GM10248 (cell line): ENCODE measurements around the gene CPLX4.
A peak's percentile ranks its signal among the peaks of the same experiment; 100 is the strongest.

Source experiments
- CTCF ChIA-PET: fragments of 300-600 bp; sonication (Branson Sonifier 250); formaldehyde crosslinking; extraction: SDS; loops from one replicate; lab custom pipeline; 2021; ENCODE audit warnings: antibody characterized with exemption; lab: Yijun Ruan, JAX
- POLR2A ChIA-PET: fragments of 350-650 bp; sonication (Branson Sonifier 250); formaldehyde crosslinking; extraction: SDS; loops from one replicate; lab custom pipeline; 2020; ENCODE audit warnings: antibody characterized with exemption; lab: Yijun Ruan, JAX
- DNase-seq: peaks from one replicate; pipeline ENCODE4 v3.0.0; 2012; ENCODE audit errors: extremely low spot score
- CTCF ChIP-seq: IDR thresholded peaks from 2 replicates; pipeline ENCODE4 v1.5.1; 2012; ENCODE audit warnings: mild to moderate bottlenecking, low read depth; ENCODE audit errors: extremely low read depth, missing control alignments, control extremely low read depth

CPLX4 gene

GRCh38 chr18:59267503-59268126 is 50.8 kb downstream of the CPLX4 start:
- TF ChIP-seq CTCF: no peak
- POLR2A ChIA-PET: interaction anchor here (0.5 kb wide), 1 partner anchor 259 kb away, joined by 6 read pairs; no protein-coding TSS in a partner anchor
- CTCF ChIA-PET: interaction anchor here (1.3 to 3.4 kb wide), 2 partner anchors 18 to 182 kb away, joined by 4 to 20 read pairs; no protein-coding TSS in a partner anchor
- peak; percentile 23 for DNase-seq

- TF ChIP-seq CTCF: no peak
- CTCF ChIA-PET: interaction anchor here (3.4 kb wide), 1 partner anchor 17 kb away, joined by 20 read pairs; no protein-coding TSS in a partner anchor
- no peak for DNase-seq
- POLR2A ChIA-PET: no interaction called here
Measured at GRCh38 chr18:59266886-59267502, 51.5 kb downstream of the CPLX4 start.

- no peak for DNase-seq
- no peak for TF ChIP-seq CTCF
- CTCF ChIA-PET: no interaction called here
- POLR2A ChIA-PET: no interaction called here
Measured at GRCh38 chr18:59266459-59266858, 52.0 kb downstream of the CPLX4 start.

- ChIA-PET POLR2A (no interaction called here), CTCF (no interaction called here)
- no peak for DNase-seq
- no peak for TF ChIP-seq CTCF
Measured at GRCh38 chr18:59265974-59266369, 52.5 kb downstream of the CPLX4 start.

- TF ChIP-seq CTCF: no peak
- DNase-seq: peak; percentile 65
- POLR2A ChIA-PET: no interaction called here
Measured at GRCh38 chr18:59265246-59265973, 53.0 kb downstream of the CPLX4 start.

GRCh38 chr18:59264651-59265245 is 53.7 kb downstream of the CPLX4 start:
- CTCF ChIA-PET: interaction anchor here (0.8 to 2.0 kb wide), 3 partner anchors 8 to 180 kb away, joined by 3 to 5 read pairs (median 4); partner anchors contain the start of gene RAX
- POLR2A ChIA-PET: no interaction called here
- no peak for TF ChIP-seq CTCF
- DNase-seq: no peak

More at GRCh38 chr18:59265246-59265973, 53.0 kb downstream of the CPLX4 start:
- CTCF ChIA-PET: interaction anchor here (2.0 kb wide), 1 partner anchor 181 kb away, joined by 5 read pairs; no protein-coding TSS in a partner anchor
